DND-41 (cell line): Measurements from ENCODE around the gene BPIFB6.

ENCODE experiments used
- ATAC-seq: fragments of 200-7000 bp; cut with Tn5 transposase; 3 replicates; pipeline ENCODE4 v1.9.1; 2021; ENCODE audit warnings: low read depth; ENCODE audit not compliant: insufficient read depth
- DNase-seq: peaks from one replicate; pipeline ENCODE4 v3.0.0-alpha.2; 2020
- H2AFZ ChIP-seq: 2 replicates; pipeline ENCODE4 v1.6.0; 2012; ENCODE audit warnings: low read depth, low read length
- H3K27ac ChIP-seq: 2 replicates; pipeline ENCODE4 v1.5.1; 2012; ENCODE audit warnings: low read length, inconsistent platforms
- H3K27me3 ChIP-seq: fragments of 200-600 bp; sonication (generic); 2 replicates; pipeline ENCODE4 v1.6.0; 2012; ENCODE audit warnings: low read length, mild to moderate bottlenecking, inconsistent platforms; ENCODE audit not compliant: insufficient read depth, poor library complexity
- H3K36me3 ChIP-seq: 2 replicates; pipeline ENCODE4 v1.5.1; 2012; ENCODE audit warnings: low read length, inconsistent platforms; ENCODE audit not compliant: insufficient read depth
- H3K4me1 ChIP-seq: 2 replicates; pipeline ENCODE4 v1.5.1; 2012; ENCODE audit warnings: mild to moderate bottlenecking, low read length; ENCODE audit not compliant: insufficient read depth
- H3K4me2 ChIP-seq: 2 replicates; pipeline ENCODE4 v1.6.0; 2012; ENCODE audit warnings: mild to moderate bottlenecking, moderate library complexity, low read length, inconsistent platforms; ENCODE audit not compliant: insufficient read depth
- H3K4me3 ChIP-seq, 2 experiments: fragments of 200-600 bp in 1 of 2; shearing (Covaris generic) in 1 of 2; 2 replicates each; pipeline ENCODE4 v1.5.1; 2012 to 2016; ENCODE audit warnings: inconsistent platforms in 2 of 2, low read length in 2 of 2, mild to moderate bottlenecking in 2 of 2, low read depth in 1 of 2, moderate library complexity in 1 of 2
- H3K79me2 ChIP-seq: 2 replicates; pipeline ENCODE4 v1.6.0; 2012; ENCODE audit warnings: low read length, inconsistent platforms; ENCODE audit not compliant: insufficient read depth
- H3K9ac ChIP-seq: 2 replicates; pipeline ENCODE4 v1.6.0; 2012; ENCODE audit warnings: low read depth, mild to moderate bottlenecking, inconsistent platforms, low read length, moderate library complexity
- H3K9me3 ChIP-seq: 2 replicates; pipeline ENCODE4 v1.5.1; 2012; ENCODE audit warnings: low read length, moderate library complexity, mild to moderate bottlenecking, inconsistent platforms; ENCODE audit not compliant: insufficient read depth, severe bottlenecking
- H4K20me1 ChIP-seq: 2 replicates; pipeline ENCODE4 v1.6.0; 2012; ENCODE audit warnings: low read length; ENCODE audit not compliant: insufficient read depth
- EZH2 ChIP-seq: IDR thresholded peaks from 3 replicates; pipeline ENCODE4 v1.6.1; 2012; ENCODE audit warnings: borderline replicate concordance, low read depth, mild to moderate bottlenecking, moderate library complexity, low read length, inconsistent platforms; ENCODE audit not compliant: severe bottlenecking
- TF ChIP-seq, protein P1 (sequence below): IDR thresholded peaks from 2 replicates; pipeline ENCODE4 v1.5.1; 2012; ENCODE audit warnings: borderline replicate concordance, low read length, moderate library complexity, mild to moderate bottlenecking; ENCODE audit not compliant: poor library complexity, severe bottlenecking; ENCODE audit errors: extremely low read depth

The BPIFB6 gene

DNA sequence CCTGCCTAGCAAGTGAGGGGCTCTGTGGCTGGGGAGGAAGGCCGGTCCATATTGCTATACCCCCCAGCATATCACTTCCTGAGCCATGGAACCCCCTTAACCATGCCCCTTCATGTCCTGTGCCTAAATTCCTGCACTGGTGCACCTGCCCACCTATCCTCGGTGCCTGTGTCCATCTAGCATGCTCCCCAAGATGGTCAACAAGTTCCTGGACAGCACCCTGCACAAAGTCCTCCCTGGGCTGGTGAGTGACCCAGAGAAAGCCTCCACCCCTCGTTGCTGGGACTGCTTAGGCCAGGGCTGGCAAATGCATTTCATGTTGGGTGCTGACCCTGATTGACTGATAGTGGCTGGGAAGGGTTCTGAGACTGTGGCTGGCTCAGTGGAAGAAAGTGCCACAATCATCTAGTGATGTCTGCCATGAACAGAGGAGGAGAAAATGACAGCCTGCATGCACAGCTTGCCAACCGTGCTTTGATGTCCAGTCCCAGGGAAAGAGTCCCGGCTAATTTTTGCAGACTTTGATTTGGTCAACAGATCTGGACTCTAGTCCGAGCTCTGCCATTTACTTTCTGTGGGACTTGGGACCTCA is 3.5 kb downstream of the BPIFB6 start:
- Histone ChIP-seq H2AFZ (no peak overlapping the region), H3K9me3 (no peaks in the 10 kb centered on the region), H3K27ac (no peak overlapping the region), H3K4me3 (no peak overlapping the region), H3K9ac (no peak overlapping the region), H3K79me2 (no peaks in the 10 kb centered on the region), H3K27me3 (no peaks in the 10 kb centered on the region), H3K36me3 (no peaks in the 10 kb centered on the region), H3K4me2 (no peak overlapping the region), H4K20me1 (no peaks in the 10 kb centered on the region), H3K4me1 (no peaks in the 10 kb centered on the region)
- ATAC-seq = no peak
- no peak for DNase-seq
- TF ChIP-seq, protein P1, sequence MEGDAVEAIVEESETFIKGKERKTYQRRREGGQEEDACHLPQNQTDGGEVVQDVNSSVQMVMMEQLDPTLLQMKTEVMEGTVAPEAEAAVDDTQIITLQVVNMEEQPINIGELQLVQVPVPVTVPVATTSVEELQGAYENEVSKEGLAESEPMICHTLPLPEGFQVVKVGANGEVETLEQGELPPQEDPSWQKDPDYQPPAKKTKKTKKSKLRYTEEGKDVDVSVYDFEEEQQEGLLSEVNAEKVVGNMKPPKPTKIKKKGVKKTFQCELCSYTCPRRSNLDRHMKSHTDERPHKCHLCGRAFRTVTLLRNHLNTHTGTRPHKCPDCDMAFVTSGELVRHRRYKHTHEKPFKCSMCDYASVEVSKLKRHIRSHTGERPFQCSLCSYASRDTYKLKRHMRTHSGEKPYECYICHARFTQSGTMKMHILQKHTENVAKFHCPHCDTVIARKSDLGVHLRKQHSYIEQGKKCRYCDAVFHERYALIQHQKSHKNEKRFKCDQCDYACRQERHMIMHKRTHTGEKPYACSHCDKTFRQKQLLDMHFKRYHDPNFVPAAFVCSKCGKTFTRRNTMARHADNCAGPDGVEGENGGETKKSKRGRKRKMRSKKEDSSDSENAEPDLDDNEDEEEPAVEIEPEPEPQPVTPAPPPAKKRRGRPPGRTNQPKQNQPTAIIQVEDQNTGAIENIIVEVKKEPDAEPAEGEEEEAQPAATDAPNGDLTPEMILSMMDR = no peak
- TF ChIP-seq EZH2 = no peak

DNA sequence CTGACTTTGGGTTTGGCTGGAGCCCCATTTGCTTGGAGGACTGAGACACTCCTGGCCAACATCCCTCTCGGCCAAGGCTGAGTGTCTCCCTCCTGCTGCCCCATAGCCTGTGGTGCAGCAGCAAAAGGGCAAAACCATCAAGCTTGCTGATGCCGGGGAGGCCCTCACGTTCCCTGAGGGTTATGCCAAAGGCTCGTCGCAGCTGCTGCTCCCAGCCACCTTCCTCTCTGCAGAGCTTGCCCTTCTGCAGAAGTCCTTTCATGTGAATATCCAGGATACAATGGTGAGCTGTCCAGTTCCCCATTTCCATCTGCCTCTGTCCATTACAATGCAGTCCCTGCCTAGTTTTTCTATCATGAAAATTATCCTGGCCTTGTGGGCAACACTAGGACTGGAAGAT is 6.0 kb downstream of the BPIFB6 start:
- H4K20me1 ChIP-seq = no peaks in the 10 kb centered on the region
- H3K27me3 ChIP-seq = no peaks in the 10 kb centered on the region
- no peaks in the 10 kb centered on the region for H3K79me2 ChIP-seq
- H3K4me3 ChIP-seq = no peak overlapping the region
- H3K4me1 ChIP-seq = no peaks in the 10 kb centered on the region
- no peak for TF ChIP-seq EZH2
- TF ChIP-seq, protein P1 = no peak
- no peak overlapping the region for H3K27ac ChIP-seq
- no peak overlapping the region for H2AFZ ChIP-seq
- H3K36me3 ChIP-seq = no peaks in the 10 kb centered on the region
- no peak overlapping the region for H3K4me2 ChIP-seq
- no peak overlapping the region for H3K9ac ChIP-seq
- no peaks in the 10 kb centered on the region for H3K9me3 ChIP-seq
- DNase-seq (no peak), ATAC-seq (no peak)

DNA sequence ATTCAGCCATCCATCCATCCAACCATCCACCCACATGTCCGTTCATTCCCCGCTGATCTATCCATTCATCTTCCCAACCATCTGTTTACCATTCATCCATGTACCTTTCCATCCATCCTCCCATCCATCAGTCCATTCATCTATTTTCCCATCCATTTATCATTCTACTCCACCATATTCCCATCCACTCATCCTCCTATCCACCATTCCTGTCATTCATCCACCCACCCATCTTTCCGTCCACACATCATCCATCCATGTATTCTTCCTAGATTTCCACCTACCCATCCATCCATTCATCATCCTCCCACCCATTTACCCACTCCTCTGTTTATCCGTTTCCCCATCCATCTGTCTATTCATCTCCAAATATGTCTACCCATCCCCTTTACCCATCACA is 6.8 kb downstream of the BPIFB6 start:
- Histone ChIP-seq H3K9ac (no peak overlapping the region), H3K4me2 (no peak overlapping the region), H4K20me1 (no peaks in the 10 kb centered on the region), H2AFZ (no peak overlapping the region), H3K9me3 (no peaks in the 10 kb centered on the region), H3K4me1 (no peaks in the 10 kb centered on the region), H3K27ac (no peak overlapping the region), H3K27me3 (no peaks in the 10 kb centered on the region), H3K79me2 (no peaks in the 10 kb centered on the region), H3K4me3 (no peak overlapping the region), H3K36me3 (no peaks in the 10 kb centered on the region)
- DNase-seq (no peak), ATAC-seq (no peak)
- TF ChIP-seq, protein P1 = no peak
- TF ChIP-seq EZH2 = no peak

DNA sequence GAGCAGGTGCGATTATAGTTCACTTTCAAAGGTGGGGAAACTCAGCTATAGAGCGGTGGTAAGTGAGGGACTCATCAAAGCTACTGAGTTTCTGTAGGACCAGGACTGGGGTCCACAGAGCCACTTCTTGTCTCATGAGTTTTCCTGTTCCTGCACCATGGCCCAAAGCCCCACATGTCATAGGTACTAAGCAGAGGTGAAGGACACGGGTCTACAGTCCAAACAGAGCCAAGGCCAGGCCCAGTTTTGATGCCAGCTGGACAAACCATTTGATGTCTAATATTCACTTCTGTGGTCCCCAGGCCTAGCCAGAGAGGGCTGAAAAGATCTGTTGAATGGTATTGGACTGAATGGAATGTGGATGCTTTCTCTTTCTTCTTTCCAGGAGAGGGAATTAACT is 11.0 kb downstream of the BPIFB6 start:
- H3K79me2 ChIP-seq = no peaks in the 10 kb centered on the region
- ATAC-seq (no peak), DNase-seq (no peak)
- H3K36me3 ChIP-seq = no peaks in the 10 kb centered on the region
- no peak overlapping the region for H3K4me3 ChIP-seq
- no peaks in the 10 kb centered on the region for H3K27me3 ChIP-seq
- no peaks in the 10 kb centered on the region for H4K20me1 ChIP-seq
- H3K9me3 ChIP-seq = peaks cover 4% of the 10 kb centered on the region
- no peak overlapping the region for H3K4me2 ChIP-seq
- TF ChIP-seq, protein P1 = no peak
- no peak for TF ChIP-seq EZH2
- H3K27ac ChIP-seq = no peak overlapping the region
- no peaks in the 10 kb centered on the region for H3K4me1 ChIP-seq
- H3K9ac ChIP-seq = no peak overlapping the region
- H2AFZ ChIP-seq = no peak overlapping the region
